ENCODE results near the gene NFIX.

The NFIX gene

GRCh38 chr19:13115936-13116281 lies 120.6 kb downstream of the NFIX start:
- DNase-seq: no peak

GRCh38 chr19:13116282-13117175 lies 121.3 kb downstream of the NFIX start, which contains the start of gene TRMT1:
Gene TRMT1 (minus strand): TSS chr19:13116740. CDS start chr19:13116399, 341 bp downstream.
- peak; percentile 84 for DNase-seq

DNA sequence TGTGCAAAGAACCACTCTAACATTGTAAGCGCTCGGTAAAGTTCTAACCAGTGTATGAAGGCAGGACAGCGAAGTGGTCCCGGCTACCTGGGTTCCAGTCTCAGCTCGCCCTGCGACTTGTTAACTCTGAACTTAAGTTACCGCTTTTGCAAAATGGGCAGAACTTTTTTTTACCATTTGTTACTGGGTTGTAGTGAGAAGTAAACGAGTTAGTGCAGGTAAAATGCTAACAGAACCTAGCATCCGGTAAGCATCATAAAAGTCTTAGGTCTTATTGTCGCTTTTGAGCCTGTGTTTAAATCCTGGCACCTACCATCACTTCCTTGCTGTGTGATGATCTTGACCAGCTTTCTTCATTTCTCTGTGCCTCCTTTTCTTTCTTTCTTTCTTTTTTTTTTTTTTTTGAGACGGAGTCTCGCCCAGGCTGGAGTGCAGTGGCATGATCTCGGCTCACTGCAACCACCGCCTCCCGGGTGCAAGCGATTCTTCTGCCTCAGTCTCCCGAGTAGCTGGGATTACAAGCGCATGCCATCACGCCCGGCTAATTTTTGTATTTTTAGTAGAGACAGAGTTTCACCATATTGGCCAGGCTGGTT lies 122.0 kb downstream of the NFIX start:
- no peak for DNase-seq

- peak; percentile 71 for DNase-seq
Observed at GRCh38 chr19:13117772-13118423, 122.6 kb downstream of the NFIX start, which contains the start of gene NACC1. Gene NACC1 (plus strand): TSS chr19:13118264. CDS start chr19:13135208, 16,944 bp downstream.

DNA sequence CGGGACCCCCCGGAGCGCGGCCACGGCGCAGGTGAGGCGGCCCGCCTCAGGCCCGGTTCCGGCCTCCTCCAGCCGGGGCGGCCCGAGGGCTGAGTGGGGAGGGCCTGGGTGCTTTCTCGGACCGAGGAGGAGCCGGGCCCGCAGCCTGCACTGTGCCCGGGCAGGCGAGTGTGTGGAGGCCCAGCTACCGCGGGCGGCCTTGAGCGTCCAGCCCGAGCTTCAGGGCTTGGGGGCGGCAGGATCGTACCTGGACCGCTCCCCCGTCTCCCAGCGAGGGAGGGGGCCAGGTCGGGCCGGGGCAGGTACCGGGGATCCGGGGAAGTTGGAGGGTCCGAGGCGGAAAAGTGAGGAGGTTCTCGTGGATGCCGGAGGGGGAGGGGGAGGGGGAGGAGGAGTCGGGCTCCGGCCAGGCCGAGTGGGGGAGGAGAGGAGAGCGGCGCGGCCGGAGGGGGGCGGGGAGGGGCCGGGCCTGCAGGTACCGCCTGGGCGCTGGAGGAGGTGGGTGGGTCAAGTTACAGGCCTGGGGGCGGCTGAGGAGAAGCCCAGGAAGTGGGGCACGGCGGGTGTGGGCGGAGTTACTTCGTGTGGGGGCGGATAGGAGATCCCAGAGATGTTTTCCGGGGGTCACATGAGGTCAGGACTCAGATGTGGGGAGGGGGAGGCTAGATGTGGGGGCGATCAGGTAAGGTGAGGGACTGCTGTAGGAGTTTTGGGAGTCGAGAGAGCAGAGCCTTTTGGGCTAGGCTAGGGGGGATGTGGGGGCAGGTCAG lies 123.3 kb downstream of the NFIX start:
- peak; percentile 19 for DNase-seq

DNA sequence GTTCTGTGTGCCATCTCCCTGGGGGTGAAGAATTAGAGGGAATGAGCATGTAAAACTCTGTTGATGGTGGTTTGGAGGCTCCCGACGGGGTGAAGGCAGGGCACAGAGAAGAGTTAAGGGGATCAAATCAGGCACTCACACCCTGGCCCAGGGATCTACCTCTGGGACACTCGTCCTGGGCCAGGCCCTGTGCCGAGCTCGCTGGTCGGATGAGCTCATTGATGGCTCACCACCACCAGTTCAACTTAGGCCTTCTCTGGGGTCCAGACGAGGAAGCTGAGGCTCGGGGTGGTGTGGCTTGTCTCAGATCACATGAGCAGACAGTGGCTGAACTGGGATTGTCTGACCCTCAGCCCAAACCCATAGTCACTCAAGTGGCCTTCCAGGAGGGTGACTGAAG lies 124.4 kb downstream of the NFIX start:
- DNase-seq: no peak

DNA sequence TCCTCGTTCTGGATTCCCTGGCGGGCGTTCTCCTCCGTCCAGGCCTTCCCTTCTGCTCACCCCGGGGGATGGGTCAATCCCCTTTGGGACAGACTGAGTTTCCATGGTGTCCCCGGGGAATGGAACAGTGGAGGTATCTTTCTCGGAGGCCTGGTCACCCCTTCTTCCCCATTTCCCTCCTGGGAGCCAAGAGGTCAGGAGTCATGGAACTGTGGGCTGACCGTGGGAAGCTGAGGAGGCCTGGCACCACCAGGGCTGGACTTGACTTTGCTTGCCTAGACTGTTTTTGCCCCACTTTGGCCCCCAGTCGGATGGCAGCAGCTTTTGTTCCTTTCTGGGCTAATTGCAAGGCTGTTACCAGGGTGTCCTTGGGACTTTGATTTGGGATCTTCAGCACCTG lies 124.8 kb downstream of the NFIX start:
- DNase-seq: no peak

DNA sequence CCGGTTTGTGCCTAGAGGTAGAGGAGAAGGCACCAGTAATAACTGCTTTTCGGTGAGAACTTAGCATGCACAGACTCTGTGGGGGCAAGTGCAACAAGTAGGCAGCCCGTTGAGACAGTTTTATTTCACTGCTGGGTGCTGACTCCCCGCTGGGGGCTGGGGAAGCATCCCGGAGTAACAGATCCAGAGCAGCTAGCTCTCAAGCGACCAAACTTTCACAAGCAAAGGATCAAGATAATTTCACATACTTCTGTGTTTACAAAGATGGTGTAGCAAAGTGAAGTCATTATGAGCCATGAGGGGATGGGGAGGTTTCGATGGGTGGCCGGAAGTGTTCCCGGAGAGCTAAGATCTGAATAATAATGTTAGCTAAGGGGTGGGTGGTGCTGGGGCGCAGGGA lies 125.5 kb downstream of the NFIX start:
- no peak for DNase-seq

DNA sequence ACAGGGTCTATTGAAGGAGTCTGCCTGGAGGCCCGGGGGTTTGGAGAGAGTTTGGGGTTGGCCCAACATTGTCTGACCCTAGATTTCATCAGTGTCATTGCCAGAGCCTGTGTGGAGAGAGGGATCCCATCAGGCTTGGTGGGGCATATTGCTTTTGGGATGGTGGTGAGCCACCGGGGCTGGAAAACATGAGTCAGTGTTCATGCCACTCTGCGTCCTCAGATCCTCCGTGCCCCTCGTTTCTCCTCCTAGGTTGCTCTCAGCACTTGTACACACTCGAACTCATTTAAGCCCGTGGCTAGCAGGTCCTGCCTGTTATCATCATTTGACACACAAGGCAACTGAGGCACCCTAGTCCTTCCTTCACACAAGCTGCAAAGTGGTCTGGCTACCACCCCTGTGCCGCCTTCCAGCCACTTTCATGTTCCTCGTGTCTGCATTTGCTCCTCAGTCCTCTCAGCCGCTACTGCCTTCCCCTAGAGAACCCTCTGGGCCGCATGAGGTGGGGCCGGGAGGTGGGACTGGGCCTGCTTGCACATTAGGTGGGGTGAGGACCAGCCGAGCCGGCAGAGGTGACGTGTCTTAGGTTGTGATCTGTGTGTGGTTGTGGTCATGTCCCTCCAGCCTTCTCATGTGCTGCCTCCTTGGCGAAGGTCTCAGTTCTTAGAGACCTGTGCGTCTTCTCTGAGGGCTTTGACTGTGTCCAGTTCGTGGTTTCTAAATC lies 126.4 kb downstream of the NFIX start:
- DNase-seq: no peak

GRCh38 chr19:13122275-13122878 lies 127.1 kb downstream of the NFIX start:
- DNase-seq: no peak

DNA sequence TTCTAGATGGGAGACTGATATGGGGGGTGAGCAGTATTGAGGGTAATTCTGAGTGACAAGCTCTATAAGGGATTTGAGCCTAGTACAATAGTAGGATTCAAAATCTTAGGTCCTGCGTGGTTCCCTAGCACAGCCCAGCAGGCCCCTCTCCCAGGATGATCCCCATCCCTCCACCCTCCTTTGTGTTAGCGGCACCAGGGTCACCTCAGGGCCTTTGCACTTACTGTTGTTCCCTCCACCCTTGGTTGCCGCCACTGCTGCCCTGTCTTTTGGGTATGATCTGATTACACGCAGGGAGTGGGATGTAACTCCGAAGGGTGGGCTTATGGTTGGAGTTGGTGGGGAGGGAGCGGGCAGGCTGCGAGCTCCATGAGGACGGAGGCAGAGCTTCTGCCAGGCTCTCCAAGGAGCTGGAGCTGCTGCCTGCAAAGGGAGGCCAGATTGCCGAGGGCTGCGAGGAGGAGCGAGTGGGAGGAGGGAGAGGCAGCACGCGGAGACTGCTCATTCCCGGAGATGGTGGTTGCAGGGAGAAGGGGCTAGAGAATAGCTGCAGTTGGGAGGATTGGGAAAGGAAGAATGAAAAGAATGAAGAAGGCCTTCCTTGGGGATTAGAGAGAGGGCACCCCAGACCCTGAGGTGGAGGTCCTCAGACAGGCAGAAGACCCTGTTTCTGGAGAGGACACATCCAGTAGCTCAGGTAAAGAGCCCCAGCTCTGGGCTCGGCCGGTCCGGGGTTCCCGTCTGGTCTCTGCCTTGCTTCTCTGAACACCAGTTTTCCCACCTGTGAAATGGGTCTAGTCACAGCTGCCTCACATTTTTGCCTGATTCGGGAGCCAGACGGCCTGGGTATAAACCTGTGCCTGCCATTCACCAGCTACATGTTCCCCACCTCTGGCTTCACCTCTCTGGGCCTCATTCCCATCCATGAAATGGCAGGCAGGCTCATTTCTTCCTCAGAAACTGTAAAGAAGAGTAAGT lies 128.0 kb downstream of the NFIX start:
- DNase-seq: no peak

DNA sequence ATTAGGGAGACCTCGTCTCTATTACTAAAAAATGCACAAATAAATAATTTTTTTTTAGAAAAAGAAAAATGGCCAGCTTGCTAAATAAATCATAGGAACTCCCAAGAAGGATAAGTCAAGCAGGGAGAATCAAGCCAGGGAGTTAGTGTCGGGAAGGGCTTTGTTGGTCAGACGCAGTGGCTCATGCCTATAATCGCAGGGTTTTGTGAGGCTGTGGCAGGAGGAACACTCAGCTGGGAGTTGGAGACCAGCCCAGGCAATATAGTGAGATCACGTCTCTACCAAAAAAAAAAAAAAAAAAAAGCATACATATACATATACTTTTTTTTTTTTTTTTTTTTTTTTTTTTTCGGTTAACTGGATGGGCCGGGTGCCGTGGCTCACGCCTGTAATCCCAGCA lies 131.8 kb downstream of the NFIX start:
- no peak for DNase-seq

DNA sequence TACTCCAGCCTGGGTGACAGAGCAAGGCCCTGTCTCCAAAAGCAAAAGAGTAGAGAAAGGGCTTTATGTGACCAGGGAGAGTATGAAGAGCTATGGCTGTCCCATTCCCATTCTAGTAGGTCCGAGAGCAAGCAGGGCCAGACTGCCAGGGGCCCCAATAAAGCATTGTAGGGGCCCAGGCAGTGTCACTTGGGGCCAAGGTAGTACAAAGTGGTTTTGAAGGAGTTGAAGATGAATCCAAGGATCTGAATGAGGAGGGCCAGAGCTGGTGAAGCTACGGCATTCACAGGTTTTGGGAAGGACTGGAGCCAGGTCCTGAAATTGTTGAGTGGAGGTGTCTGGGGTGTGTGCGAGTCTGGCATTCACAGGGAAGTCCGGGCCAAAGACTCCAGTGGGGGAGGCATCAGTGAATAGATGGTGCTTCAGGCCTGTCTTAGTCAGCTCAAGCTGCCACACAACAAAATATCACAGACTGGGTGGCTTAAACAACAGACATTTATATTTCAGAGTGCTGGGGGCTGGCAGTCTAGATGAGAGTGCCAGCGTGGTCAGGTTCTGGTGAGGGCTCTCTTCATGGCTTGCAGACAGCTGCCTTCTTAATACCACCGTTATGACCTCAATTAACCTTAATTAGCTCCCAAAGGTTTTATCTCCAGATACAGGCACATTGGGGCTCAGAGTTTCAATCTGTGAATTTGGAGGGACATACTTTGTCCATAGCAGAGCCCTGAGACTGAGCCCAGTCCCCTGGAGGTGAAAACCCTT lies 132.7 kb downstream of the NFIX start:
- no peak for DNase-seq

DNA sequence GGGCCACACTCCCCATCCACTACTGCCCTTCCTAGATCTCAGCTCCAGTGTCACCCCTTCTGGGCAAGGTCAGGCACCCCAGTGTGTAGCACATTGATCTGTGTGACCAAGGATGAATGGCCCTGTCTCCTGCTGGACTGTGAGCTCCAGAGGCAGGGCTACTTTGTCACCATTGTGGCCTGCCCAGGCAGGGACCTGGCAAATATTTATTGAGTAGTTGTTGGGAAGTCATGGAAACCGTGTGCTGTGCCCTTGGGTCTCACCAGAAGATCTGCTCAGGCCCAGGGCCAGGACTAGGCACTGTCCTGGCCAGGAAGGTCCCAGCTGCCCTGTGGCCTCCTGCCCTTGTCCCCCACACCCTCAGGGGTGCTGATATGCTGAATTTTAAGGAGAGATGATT lies 133.3 kb downstream of the NFIX start:
- no peak for DNase-seq

GRCh38 chr19:13129384-13129783 lies 134.1 kb downstream of the NFIX start:
- no peak for DNase-seq

DNA sequence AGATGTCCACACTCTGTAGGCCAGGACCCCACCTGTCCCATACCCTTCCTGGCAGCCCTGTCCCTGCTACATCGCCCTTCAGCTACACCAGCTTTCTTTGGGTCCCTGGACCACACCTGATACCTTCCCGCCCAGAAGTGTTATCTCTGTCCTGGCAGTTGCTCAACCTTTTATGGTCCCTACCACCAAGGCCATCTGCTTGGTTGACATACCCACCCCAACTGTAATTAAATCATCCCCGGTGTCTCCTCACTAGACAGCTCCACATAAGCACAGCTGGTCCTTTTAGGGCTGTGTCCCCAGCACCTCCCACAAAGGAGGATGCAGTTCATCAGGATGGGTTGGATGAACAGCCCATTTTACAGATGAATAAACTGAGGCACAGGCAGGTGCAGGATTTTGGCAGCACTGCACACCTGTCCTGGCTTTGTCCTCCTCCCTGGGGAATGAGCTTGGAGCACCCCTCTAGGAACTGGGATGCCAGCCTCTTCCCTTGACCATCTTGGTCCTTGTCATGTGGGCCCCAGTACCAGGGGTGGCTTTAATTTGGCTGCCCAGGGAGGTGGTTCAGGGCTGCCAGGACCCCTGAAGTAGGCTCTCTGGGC lies 135.7 kb downstream of the NFIX start:
- DNase-seq: no peak

GRCh38 chr19:13132471-13133180 lies 137.4 kb downstream of the NFIX start:
- no peak for DNase-seq

- no peak for DNase-seq
Observed at GRCh38 chr19:13133241-13133870, 138.1 kb downstream of the NFIX start.

Data from effector CD8-positive, alpha-beta T cell (primary cell).